ENCODE measurements around the gene DNASE1. TPM values are rescaled to one million over a fixed set of nuclear protein-coding genes. Genes with fewer than 3 reads are reported as not detected.
A peak's percentile ranks its signal among the peaks of the same experiment; 100 is the strongest.

The DNASE1 gene
- total RNA-seq, 6 donors from 2014 or later, result 6.4 to 34.6 (median 18.7) TPM

GRCh38 chr16:3656491-3657468 is 2.3 kb downstream of the DNASE1 start:
- Histone ChIP-seq H3K4me1 (no peaks in the 10 kb centered on the region), H3K9me3 (no peaks in the 10 kb centered on the region), H3K27ac (no peak overlapping the region), H3K27me3 (no peaks in the 10 kb centered on the region), H3K36me3 (peaks cover 15 to 75% (median 51%) of the 10 kb centered on the region in 4 donors), H3K4me3 (no peak overlapping the region)
- 93 to 96% methylated on average over 9 to 34 of the region's 42 CpGs for WGBS, 2 donors
- DNase-seq, result no peak
- no peak for ATAC-seq (ENCODE audit: low FRiP score in 2 of 2)
- TF ChIP-seq, protein P1, sequence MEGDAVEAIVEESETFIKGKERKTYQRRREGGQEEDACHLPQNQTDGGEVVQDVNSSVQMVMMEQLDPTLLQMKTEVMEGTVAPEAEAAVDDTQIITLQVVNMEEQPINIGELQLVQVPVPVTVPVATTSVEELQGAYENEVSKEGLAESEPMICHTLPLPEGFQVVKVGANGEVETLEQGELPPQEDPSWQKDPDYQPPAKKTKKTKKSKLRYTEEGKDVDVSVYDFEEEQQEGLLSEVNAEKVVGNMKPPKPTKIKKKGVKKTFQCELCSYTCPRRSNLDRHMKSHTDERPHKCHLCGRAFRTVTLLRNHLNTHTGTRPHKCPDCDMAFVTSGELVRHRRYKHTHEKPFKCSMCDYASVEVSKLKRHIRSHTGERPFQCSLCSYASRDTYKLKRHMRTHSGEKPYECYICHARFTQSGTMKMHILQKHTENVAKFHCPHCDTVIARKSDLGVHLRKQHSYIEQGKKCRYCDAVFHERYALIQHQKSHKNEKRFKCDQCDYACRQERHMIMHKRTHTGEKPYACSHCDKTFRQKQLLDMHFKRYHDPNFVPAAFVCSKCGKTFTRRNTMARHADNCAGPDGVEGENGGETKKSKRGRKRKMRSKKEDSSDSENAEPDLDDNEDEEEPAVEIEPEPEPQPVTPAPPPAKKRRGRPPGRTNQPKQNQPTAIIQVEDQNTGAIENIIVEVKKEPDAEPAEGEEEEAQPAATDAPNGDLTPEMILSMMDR (IDR thresholded peaks at IDR 0.05), result no peak
- TF ChIP-seq POLR2AphosphoS5 (IDR thresholded peaks at IDR 0.05) (no peak), POLR2A (IDR thresholded peaks at IDR 0.05) (no peak), EP300 (IDR thresholded peaks at IDR 0.05) (no peak)

DNA sequence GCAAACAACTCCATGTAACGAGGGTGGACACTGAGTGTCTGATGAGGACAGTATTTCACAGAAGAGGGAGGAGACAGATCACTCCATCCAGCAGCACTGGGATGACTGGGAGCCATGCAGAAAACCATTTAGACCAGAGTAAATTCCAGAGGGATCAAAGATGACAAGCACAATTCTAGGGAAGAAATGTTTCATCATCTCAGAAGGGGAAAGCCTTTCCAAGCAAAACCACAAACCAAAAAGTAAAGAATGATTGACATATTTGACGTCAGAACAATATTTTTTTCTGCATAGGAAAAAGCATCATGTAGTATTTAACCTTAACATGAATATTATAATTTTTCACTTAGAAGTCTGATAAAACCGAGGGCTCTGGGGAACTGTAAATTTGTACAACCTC is 4.8 kb downstream of the DNASE1 start:
- H3K9me3 ChIP-seq, result no peaks in the 10 kb centered on the region
- no peak overlapping the region for H3K4me3 ChIP-seq
- peaks cover 16 to 95% (median 67%) of the 10 kb centered on the region in 4 donors for H3K36me3 ChIP-seq
- DNase-seq (no peak), ATAC-seq (ENCODE audit: low FRiP score in 2 of 2) (no peak)
- TF ChIP-seq EP300 (IDR thresholded peaks at IDR 0.05) (no peak), POLR2A (IDR thresholded peaks at IDR 0.05) (no peak), POLR2AphosphoS5 (IDR thresholded peaks at IDR 0.05) (no peak)
- TF ChIP-seq, protein P1 (IDR thresholded peaks at IDR 0.05), result no peak
- H3K27ac ChIP-seq, result no peak overlapping the region
- WGBS, 2 donors, result 72 to 80% methylated on average over 3 of the region's 3 CpGs
- H3K27me3 ChIP-seq, result no peaks in the 10 kb centered on the region
- no peaks in the 10 kb centered on the region for H3K4me1 ChIP-seq

GRCh38 chr16:3661311-3661710 is 6.8 kb downstream of the DNASE1 start:
- H3K4me1 ChIP-seq, result no peaks in the 10 kb centered on the region
- DNase-seq, result no peak
- H3K27me3 ChIP-seq, result no peaks in the 10 kb centered on the region
- no peak overlapping the region for H3K4me3 ChIP-seq
- no peaks in the 10 kb centered on the region for H3K9me3 ChIP-seq
- no peak for ATAC-seq (ENCODE audit: low FRiP score in 2 of 2)
- peaks cover 16 to 97% (median 68%) of the 10 kb centered on the region in 4 donors for H3K36me3 ChIP-seq
- TF ChIP-seq POLR2AphosphoS5 (IDR thresholded peaks at IDR 0.05) (no peak), POLR2A (IDR thresholded peaks at IDR 0.05) (no peak), EP300 (IDR thresholded peaks at IDR 0.05) (no peak)
- TF ChIP-seq, protein P1 (IDR thresholded peaks at IDR 0.05), result no peak
- 86 to 94% methylated on average over 12 of the region's 12 CpGs for WGBS, 2 donors
- H3K27ac ChIP-seq, result no peak overlapping the region

DNA sequence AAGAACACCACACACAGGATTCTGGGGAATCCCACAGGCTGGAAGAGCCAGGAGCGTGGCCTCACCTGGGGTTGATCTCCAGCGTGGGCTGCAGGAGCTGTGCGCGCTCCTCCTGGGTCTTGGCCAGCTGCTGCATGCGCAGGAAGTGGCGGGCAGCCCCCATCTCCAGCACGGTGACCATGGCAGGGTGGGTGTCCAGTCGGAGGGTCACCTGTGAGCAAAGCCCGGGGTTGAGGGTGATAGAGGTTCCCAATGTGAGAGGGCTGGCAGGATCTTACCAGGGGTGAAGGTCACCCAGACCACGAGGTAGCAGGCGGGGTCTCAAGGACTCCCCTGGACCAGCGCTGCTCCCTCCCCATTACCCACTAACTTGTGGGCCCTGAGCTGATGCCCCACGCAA is 7.4 kb downstream of the DNASE1 start:
- TF ChIP-seq POLR2A (IDR thresholded peaks at IDR 0.05) (no peak), EP300 (IDR thresholded peaks at IDR 0.05) (no peak), POLR2AphosphoS5 (IDR thresholded peaks at IDR 0.05) (no peak)
- TF ChIP-seq, protein P1 (IDR thresholded peaks at IDR 0.05), result no peak
- DNase-seq (no peak), ATAC-seq (ENCODE audit: low FRiP score in 2 of 2) (peak in 1 of 2 donors; percentile 8)
- H3K27me3 ChIP-seq, result no peaks in the 10 kb centered on the region
- no peak overlapping the region for H3K27ac ChIP-seq
- H3K4me1 ChIP-seq, result no peaks in the 10 kb centered on the region
- H3K4me3 ChIP-seq, result no peak overlapping the region
- WGBS, 2 donors, result 94 to 96% methylated on average over 5 to 13 of the region's 13 CpGs
- H3K9me3 ChIP-seq, result no peaks in the 10 kb centered on the region
- H3K36me3 ChIP-seq, result peaks cover 13 to 95% (median 67%) of the 10 kb centered on the region in 4 donors

Measured in upper lobe of left lung (tissue), 6 donors.